NCI-H748 treated with DMSO at 0.1 percent for 48 hours (cell line): Measurements from ENCODE around the gene PLXNB1.
A peak's percentile ranks its signal among the peaks of the same experiment; 100 is the strongest.

Source experiments
- DNase-seq: peaks from one replicate; lab custom pipeline; 2025; lab: John Stamatoyannopoulos, UW

PLXNB1 gene

DNA sequence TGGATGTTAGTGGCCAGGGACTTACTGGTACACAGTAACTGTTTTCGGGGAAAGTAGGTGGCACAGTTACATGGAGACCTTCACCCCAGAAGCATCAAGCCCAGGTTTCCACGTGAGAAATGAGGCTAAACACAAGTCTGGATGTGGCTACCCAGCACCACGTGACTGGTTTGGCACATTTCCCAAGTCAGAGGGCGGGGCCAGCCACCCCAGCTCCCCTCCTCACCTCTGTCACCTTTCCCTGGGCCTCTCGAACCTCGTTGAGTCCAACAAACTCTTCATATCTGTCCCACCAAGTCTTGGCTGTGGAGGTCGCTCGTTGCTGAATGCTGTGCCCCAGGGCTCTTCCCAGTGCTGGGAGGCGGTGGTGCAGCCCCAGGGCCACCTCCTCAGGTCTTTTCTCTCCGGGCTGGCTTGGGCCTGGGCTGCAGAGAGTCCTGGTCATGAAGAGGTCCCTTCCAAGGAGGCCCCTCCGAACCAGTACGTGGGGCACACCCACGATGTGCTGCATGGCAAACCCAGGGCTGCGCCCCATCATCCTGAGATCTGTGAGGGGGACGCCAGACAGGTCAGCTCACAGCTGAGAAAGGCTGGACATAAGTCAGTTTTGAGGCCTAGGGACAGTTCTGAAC is 4.8 kb upstream of the PLXNB1 start:
- DNase-seq, result no peak

GRCh38 chr3:48433472-48434118 is 3.7 kb upstream of the PLXNB1 start:
- no peak for DNase-seq

DNA sequence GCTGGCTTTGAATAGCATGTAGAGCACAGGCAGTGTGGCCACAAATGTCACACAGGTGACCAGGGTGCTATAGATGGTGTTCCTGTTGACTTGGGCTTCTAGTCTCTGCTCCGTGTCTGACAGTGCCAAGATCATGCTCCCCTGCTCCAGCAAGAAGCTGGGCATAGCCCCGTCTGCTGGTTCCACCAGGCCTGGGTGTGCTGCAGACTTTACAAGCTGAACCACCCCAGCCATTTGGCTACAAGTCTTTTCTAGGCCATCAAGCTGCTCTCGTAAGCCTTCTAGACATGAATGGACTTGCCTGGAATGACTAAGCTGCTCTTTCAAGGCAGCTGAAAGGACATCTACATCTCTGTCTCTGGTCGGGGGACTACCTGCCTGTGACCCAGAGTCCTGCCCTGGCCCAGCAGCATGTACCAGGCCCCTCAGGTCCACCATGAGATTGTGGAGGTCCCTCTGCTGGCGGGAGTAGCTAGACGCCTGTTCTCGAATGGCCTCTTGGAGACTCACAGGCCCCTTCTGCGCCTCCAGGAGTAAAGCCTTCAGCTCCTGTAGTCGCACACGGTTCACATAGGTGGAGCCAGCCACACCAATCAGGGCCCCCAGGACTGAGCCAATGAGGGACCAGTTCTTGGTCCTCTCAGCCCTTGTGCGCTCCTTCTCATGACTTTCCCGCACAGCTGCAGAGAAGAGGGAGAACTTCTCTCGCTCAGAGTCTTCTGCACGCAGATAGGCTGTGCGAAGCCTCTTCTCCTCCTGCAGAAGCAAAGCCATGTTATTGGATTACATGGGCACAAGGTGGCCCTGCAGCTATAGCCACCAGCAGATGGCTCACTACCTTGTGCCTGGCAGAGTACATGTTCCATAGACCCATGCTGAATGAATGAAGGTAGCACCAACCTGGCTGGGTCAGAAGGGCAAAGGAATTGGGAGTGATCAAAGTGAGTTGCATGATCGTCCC is 2.8 kb upstream of the PLXNB1 start:
- no peak for DNase-seq

DNA sequence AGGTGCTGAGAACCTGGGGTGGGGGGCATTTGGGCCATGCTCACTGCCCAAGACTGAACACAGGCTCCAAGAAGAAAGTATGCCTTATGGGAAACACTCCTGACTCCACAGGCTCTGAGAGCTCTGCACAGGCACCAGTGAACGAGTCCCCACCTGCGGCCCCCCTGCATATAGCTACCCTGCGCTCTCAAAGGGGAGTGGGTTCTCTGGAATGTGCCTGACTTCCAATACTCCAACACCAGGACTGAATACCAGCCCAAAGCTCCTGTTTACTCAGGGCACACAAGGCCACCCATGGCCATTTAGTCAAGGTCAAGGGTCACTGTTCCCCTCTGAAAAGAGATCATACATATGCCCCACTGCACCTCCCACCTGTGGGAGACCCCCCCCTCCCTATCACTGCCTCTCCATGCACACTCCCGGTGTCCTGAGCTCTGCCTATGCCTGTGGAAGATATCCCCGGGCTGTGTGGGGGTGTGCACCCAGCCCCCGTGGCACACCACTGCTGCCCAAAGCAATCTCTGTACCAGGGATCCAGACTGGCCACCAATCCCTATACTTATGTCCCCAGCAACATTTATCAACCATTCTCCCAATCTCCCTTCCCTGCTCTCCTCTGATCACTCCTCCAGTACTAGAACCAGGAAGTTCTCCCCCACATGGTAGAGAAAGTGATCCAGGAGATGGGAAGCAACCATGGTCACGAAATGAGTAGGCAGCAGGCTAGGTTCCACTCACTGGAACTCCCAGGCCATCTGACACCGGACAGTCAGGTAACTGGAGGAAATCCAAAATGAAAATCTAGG is 1.5 kb upstream of the PLXNB1 start:
- no peak for DNase-seq

DNA sequence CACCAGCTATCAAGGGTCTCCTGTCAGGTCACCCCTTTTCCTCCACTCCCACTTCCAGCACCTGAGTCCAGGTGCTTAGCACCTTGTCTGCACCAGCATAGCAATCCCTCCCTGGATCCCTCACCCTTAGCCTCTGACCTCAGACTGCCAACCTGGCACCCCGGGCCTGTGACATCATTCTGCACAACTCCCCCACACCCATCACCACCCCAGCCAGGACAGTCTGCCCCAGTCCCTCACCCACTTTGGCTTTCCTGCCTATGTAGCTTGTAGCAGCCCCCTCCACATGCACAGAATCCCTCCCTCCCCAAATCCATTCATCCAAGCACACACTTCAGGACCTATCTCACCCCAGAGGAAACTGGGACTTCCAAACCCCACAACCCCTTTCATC is 819 bp upstream of the PLXNB1 start:
- no peak for DNase-seq

DNA sequence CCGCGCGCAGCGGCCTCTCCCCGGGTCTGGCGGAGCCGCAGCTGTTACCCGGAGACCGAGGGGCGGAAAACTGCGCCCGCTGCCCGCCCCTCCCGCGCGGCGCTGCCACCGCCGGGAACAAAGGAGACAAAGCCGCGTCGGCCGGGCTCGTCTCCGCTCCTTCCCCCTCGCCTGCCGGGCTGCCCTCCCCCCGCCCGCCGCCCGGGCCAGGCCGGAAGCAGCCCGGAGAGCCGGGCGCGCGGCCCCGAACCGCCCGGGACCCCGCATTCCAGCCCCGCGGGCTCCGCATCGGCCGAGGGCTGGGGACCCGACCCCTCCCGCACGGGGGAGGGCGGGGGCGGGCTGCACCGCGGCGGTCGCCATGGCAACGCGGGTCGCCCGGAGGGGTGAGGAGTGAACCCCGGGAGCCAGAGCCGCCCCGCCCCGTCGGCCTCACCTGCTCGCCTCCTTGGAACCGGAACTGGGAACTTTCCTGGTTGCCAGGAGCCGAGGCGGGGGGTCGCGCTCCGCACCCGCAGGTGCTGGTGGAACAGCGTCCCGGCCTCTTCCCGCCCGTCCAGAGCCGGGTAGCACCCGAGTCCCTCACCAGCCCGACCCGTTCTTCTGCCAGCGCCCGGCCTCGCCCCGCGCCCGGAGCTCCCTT is 448 bp downstream of the PLXNB1 start:
- peak; percentile 36 for DNase-seq

DNA sequence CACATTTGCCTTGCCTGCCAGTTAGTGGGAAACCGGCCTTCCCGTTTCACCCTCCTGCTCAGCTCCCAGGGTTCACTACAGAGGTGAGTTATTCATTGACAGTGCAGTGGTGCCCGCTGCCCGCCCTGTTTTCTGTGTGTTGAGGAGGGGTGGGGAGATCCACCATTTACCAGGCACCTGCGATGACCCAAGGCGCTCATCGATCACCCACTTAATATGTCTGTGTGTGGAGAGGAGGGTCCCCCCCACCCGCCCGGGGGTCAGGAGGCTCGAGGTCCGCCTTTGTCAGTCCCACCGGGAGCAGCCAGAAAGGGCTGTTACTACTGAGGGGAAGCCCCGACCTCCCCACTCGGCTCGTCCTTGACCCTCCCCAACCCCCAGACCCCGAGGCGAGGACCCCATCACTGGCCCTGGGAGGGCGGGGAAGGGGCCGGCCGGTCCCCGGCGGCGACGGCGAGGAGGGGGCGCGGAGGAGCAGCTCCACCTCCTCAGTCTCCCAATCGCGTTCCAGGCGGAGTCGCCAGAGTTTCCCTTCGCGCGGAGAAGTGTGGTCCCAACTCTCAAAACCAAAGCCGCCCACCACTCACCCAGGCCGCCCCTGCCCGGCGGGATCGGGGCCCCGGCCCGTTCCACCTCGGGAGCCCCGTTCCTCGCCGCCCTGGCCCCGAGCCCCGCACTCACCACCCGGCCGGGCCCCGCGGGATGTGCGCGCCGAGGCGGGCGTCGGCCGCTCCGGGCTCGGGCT is 1.1 kb downstream of the PLXNB1 start:
- no peak for DNase-seq

DNA sequence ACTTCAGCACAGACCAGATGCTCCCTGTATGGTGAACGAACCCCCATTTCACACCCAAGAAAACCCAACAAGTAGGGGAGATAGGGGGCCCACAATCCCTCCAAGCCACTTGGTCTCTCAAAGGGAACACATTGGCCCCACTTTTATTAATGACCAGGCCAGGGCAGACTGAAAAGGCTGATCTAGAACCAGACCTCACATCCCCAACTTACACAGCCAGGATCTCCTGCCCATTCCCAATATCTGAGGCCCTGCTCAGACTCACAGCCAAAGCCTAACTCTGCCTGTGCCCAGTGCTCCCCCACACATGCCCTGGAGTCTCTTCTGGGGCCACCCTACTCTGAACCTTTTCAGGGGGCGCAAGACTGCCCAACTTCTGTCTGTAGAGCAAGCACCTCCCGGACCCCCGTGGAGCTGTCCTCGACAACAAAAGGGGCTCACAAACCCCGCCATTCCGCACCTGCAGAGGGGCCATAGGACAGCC is 1.8 kb downstream of the PLXNB1 start:
- no peak for DNase-seq

DNA sequence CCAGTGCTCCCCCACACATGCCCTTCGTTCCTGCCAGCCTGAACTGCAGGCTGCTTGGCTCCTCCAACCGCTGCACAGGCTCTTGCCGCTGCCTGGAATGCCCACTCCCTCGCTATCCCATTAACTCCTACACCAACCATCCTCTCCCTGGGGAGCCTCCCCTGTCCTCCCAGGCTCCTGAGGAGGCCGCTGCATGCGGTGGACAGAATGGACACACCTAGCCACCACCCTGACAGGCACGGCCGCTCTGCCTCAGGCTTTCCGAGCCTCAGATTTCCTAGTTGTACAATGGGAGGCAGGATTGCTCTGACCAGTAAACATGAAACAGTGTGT is 2.3 kb downstream of the PLXNB1 start:
- no peak for DNase-seq

- DNase-seq, result no peak
These were observed 2.8 kb downstream of the PLXNB1 start for GRCh38 chr3:48426944-48427629.

- DNase-seq, result no peak
These were observed 3.4 kb downstream of the PLXNB1 start for GRCh38 chr3:48426401-48426909.

DNA sequence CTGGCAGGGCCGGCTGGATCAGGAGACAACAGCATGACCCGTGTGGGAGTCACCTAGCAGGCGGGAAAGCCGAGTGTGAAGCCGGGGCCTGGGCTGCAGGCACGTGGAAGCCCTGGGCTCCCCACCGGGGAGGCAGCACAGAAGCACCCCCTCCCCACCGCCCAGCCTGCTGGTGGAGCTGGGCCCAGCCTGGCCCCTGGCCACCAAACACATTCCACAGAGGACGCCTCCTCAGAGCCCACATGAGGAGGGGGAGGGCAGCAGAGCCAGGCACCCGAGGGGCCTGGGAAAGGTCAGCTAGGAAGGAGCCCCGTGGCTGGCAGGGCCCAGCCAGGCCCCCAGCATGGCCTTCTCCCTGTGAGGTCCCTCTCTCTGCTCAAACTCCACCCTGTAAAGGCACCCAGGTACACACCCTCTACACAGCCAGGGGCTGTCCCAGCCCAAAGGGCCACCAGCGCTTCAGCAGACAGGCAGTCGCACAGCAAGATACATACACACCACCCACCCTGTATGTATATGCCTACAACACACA is 4.5 kb downstream of the PLXNB1 start:
- DNase-seq, result no peak

DNA sequence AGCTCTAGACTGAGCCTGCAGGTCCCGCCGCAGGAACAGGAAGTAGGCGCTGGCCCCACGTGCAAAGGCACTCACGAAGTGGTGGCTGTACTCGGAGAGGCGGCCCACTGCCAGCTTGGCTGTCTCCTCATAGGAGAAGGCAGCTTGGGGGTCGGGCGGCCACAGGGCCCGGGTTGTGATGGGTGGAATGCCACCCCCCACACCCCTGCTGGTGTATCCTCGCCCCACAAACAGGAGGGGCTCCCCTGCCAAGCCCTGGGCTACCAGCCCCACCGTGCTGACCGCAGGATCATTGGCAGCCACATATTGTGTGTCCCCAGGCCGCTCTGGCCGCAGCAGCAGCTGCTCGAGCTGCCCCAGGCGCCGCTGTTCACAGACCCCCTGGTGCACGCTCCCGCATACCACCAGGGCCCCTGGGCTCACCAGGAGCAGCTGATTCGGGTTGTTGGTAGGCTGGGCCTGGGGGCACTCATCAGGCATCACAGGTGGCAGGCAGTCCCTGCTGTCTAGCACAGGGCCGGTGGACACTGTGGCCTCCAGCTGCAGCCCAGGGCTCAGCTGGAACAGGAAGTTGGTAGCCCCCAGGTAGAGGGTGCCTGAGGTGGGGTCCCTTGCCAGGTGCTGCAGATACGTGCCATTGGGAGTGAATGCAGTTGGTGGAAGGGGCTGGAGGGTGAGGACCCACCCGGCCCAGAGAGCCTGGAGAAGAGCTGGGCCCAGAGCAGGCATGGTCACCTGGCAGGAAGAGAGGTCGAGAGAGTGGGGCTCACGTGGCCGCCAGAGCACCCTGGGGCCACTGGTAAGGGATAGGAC is 5.8 kb downstream of the PLXNB1 start:
- DNase-seq, result no peak

- no peak for DNase-seq
These were observed 6.5 kb downstream of the PLXNB1 start for GRCh38 chr3:48423241-48423882.

GRCh38 chr3:48422681-48423080 is 7.2 kb downstream of the PLXNB1 start:
- DNase-seq, result no peak

DNA sequence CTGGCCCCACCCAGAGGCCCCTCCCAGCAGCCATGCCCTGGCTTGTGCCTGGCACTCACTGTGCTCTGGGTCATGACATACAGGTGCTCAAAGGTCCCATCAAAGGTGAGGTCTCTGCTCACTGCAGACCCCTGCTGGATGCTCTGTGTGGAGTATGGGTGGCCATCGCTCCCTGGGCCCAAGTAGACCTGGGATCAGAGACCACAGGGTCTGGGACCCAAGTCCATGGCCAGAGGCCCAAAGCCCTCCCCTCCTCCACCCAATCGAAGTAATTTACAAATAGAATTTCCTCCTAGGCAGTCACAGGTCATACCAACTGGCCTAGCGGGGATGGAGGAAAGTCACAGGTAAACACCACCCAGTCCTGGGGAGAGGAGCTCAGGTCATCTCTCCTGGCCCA is 7.6 kb downstream of the PLXNB1 start:
- no peak for DNase-seq

DNA sequence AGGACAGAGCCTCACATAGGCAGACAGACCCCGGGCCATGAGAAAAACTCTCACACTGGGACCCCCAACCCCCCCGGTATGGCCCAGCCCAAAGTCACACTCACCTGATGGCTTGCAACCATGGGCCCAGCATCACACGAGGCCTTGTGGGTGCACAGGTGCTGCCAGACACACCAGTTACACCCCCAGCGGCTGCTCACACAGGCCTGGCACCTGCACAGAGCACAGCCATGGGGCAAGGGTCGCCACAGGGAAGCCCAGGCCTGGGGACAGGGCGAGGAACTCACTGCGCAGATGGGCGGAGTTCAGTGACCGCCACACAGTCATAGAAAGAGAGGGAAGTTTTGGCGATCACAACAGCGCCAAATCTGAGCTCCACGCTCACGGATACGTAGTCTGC is 9.3 kb downstream of the PLXNB1 start:
- no peak for DNase-seq

- no peak for DNase-seq
These were observed 10.3 kb downstream of the PLXNB1 start for GRCh38 chr3:48419597-48419996.
